GM19455 (cell line): ENCODE results near the gene TM4SF1.

ENCODE experiments used
- ATAC-seq: cut with Tn5 transposase; IDR thresholded peaks from one replicate; pipeline ENCODE4 v1.9.1; 2021; ENCODE audit not compliant: unreplicated experiment

The TM4SF1 gene

GRCh38 chr3:149375501-149376196 is 1.8 kb downstream of the TM4SF1 start:
- no peak for ATAC-seq

- ATAC-seq: no peak
Measured at GRCh38 chr3:149374793-149375500, 2.5 kb downstream of the TM4SF1 start.

DNA sequence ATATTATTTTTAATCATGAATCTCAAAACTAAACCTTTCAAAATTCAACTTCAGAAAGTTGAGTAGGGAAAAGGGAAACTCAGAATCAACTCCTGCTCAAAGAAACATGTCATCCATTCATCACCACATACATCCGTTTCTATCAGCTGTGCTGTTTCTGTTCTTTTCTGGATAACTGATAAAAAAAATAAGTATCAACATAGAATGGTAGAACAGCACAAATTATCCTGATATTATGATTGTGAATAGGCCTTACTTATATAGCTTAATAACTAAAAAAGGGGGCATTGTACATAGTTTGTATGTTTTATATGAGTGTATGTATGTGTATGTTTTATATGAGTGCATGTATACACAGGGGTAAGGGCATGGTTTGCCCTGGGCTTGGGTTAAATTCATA is 3.1 kb downstream of the TM4SF1 start:
- ATAC-seq: no peak

GRCh38 chr3:149373235-149374125 is 4.0 kb downstream of the TM4SF1 start:
- no peak for ATAC-seq

GRCh38 chr3:149371723-149372114 is 5.7 kb downstream of the TM4SF1 start:
- ATAC-seq: no peak

- ATAC-seq: no peak
Measured at GRCh38 chr3:149371001-149371722, 6.3 kb downstream of the TM4SF1 start.

DNA sequence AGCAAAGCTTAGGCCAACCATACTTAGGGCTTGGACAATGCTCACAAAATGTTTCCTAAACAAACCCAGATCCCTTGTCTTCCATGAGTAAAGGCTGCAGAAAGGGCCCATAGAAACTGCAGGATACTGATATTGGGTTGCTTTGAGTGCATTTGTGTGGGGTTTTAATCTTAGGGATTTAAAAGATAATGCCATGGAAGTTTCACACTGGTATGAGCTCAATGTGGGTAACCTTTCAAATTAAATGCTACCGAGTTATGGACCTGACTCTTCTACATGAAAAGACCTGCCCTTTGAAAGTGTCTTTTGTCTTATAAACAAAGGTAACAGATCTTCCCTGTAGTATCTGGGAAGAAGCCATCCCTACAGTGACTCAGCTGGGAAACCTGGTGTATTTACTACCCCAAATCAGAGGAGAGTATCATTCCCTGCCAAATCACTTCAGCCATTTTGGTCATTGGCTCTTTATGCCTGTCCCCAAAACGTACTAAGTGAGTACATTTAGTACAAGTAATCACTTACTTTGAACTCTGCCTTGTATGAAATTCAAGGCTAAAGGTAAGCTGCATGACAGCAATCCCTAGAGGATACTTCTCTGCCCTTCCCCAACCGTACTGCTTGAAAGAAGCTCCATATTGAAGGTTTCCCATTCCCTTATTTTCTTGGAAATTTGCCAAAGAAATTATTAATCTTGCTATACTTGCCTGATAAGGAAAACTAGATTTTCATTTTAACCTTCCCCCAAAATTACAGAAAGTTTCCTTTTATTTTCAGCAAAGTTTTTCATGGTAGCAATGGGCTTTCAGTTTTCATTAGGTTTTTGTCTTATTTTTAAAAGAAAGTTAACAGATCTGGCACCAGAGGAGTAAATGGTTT is 7.2 kb downstream of the TM4SF1 start:
- no peak for ATAC-seq

DNA sequence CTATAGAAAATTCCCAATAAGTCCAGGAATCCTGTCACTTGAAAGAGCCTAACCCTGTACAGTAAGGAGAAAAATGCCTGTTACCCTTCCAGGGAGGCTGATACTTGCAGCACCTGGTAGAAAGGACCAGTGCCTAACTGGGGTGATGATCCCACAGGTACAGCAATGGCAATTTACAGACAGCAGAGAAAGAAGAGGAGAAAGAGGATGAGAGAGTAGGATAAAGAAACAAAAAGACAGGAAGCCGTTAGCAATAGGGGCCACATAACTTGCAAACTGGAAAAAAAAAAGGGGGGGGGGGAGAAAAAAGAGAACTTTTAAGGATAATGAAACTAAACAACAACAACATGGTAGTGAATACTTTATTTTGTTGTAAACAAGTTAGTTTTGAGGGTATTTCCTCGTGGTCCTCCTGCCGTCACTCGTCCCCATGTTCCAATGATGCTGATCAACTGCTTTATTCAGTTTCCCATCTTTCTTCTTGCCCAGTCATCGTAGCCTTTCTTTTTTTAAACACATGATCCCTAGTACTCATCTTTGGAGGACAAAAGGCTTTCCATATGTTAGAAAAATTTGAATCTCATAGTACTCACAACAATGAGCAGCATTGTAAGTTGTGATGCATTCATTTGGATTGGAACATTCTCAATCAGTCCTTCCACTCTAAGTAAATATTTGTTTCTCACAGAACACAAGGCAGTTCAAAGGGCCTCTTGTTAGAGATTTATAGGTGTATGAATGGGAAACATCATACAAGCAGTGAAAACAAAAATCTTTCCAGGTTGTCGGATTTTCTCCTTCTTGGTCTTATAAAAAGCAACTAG is 8.6 kb downstream of the TM4SF1 start:
- no peak for ATAC-seq

GRCh38 chr3:149368201-149368673 is 9.2 kb downstream of the TM4SF1 start:
- ATAC-seq: no peak

DNA sequence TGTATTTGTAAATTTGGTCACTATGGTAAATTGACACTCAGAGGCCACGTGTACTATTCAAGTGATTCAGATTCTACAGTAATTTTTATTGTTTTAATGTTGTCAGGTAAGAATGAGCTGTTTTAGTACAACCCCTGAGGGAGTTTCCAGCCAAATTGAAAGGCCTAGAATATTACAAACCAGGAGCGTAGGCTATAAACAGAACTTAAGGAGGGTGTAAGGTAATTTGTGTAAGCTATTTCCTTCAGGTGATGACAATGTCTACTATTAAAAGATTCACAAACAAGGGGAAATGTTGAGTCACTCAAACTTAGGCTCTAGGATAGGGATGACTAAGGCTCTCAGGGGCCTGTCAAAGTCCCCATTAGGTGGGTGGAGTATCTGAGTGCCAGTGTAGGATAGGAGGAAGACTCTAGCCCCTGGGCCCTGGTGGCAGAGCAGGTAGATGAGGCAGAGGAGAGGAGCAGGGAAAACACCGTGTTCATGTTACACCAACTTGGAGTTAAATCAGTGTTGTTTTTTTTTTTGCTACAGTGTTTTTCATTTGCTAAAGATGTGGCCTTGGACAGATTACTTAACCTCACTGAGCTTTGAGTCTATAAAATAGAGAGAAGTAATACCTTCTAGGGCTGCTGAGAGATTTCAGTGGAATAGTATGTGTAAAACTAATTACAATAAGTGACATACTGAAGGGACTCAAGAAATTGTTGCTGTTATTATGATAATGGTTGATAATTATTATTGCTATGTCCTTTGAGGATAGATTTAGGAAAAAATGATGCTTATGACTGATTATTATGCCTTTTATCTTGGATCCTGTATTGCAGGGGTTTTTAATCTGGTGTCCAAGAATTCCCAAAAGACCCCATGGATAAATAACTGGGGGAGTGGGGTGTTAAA is 10.3 kb downstream of the TM4SF1 start:
- ATAC-seq: no peak

DNA sequence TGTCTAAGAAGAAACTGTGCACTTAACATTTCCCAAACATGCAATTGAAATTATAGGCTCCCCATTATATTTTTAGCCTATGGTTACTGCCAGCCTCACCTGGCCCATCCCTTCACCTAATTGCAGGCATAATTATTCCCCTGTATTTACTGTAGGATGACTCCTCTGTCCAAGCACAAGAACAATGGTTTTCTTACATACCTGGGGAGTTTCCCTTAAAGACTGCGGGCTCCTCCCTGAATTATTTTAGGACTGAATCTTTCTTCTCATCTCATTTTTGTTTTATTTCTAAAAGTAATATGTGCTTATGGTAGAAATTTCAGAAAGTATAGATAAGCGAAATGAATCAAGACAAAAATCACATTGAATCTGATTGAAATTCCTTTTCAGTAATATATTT is 11.4 kb downstream of the TM4SF1 start:
- ATAC-seq: no peak

GRCh38 chr3:149364624-149365023 is 12.8 kb downstream of the TM4SF1 start:
- no peak for ATAC-seq

DNA sequence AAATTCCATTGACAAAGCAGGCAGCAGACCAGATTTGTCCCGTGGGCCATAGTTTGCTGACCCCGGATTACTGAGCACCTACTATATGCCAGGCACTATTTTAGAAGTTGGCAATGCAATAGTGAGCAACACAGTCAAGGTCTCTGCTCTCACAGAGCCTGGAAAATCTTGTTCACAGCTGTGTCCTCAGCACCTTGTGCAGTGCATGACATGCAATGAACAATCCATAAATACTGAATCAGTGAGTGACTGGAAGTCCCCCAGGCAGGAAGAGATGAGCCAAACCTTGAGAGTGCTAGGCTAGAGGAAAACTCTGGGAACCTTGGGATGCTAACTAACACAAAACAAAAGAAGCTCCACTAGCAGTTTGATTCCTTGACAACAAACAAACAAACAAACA is 14.4 kb downstream of the TM4SF1 start:
- no peak for ATAC-seq

DNA sequence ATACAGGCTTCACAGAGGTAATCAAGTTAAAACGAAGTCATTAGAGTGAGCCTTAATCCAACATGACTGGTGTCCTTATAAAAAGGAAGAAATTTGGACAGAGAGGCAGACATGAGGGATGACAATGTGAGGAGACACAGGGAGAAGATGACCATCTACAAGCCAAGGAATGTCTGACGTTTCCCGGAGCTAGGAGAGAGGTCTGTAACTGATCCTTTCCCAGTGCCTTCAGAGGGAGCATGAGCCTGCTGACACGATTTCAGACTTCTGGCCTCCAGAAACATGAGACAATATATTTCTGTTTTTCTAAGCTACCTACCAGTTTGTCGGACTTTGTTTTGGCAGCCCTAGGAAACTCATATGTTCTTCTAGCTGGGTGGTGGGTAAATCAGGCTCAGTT is 15.1 kb downstream of the TM4SF1 start:
- ATAC-seq: no peak

GRCh38 chr3:149356630-149357029 is 20.8 kb downstream of the TM4SF1 start:
- ATAC-seq: no peak

- no peak for ATAC-seq
Measured at GRCh38 chr3:149356044-149356592, 21.3 kb downstream of the TM4SF1 start.

GRCh38 chr3:149353581-149354184 is 23.8 kb downstream of the TM4SF1 start:
- no peak for ATAC-seq
